Stimulated activated CD4-positive, alpha-beta T cell treated with anti-CD3 and anti-CD28 coated beads, Interleukin-1b, Interleukin-23, amount 100 ng/mL, for 48 hours (primary cell): ENCODE measurements around the gene TOR1AIP1.
"Not testable (repeated sequence)": the region's sequence is repeated elsewhere in the genome, so short reads cannot be mapped to it uniquely, and the experiment has no call there.

Experiments
- DNase-seq: peaks from one replicate; pipeline ENCODE4 v3.0.0-alpha.2; 2020

Gene TOR1AIP1

GRCh38 chr1:179882253-179883039 is at the start of gene TOR1AIP1:
Gene TOR1AIP1, plus strand, starts transcription at chr1:179882285. Its CDS starts 218 bp downstream, at chr1:179882503.
- peak; percentile 98 for DNase-seq

GRCh38 chr1:179836686-179837445 is 45.2 kb upstream of the TOR1AIP1 start:
- DNase-seq, result not testable (repeated sequence)

GRCh38 chr1:179840107-179840506 is 42.0 kb upstream of the TOR1AIP1 start:
- DNase-seq, result no peak

- DNase-seq, result no peak
Measured at GRCh38 chr1:179848233-179848632, 33.9 kb upstream of the TOR1AIP1 start.

- DNase-seq, result no peak
Measured at GRCh38 chr1:179853102-179853501, 29.0 kb upstream of the TOR1AIP1 start.

- DNase-seq, result not testable (repeated sequence)
Measured at GRCh38 chr1:179855831-179856230, 26.3 kb upstream of the TOR1AIP1 start.

- no peak for DNase-seq
Measured at GRCh38 chr1:179856296-179856695, 25.8 kb upstream of the TOR1AIP1 start.

GRCh38 chr1:179857009-179857408 is 25.1 kb upstream of the TOR1AIP1 start:
- DNase-seq, result no peak

GRCh38 chr1:179860652-179861051 is 21.4 kb upstream of the TOR1AIP1 start:
- DNase-seq, result no peak

GRCh38 chr1:179865377-179865776 is 16.7 kb upstream of the TOR1AIP1 start:
- DNase-seq, result no peak

GRCh38 chr1:179866616-179867015 is 15.5 kb upstream of the TOR1AIP1 start:
- no peak for DNase-seq

- no peak for DNase-seq
Measured at GRCh38 chr1:179867493-179868330, 14.4 kb upstream of the TOR1AIP1 start.

- no peak for DNase-seq
Measured at GRCh38 chr1:179870870-179871269, 11.2 kb upstream of the TOR1AIP1 start.

GRCh38 chr1:179871940-179872339 is 10.1 kb upstream of the TOR1AIP1 start:
- DNase-seq, result no peak

GRCh38 chr1:179872558-179872957 is 9.5 kb upstream of the TOR1AIP1 start:
- no peak for DNase-seq

GRCh38 chr1:179873438-179873851 is 8.6 kb upstream of the TOR1AIP1 start:
- DNase-seq, result no peak

- no peak for DNase-seq
Measured at GRCh38 chr1:179875596-179876299, 6.3 kb upstream of the TOR1AIP1 start.

GRCh38 chr1:179876300-179876715 is 5.8 kb upstream of the TOR1AIP1 start:
- DNase-seq, result no peak

GRCh38 chr1:179877586-179878265 is 4.4 kb upstream of the TOR1AIP1 start, which contains the start of gene TOR1AIP2:
Gene TOR1AIP2, minus strand, starts transcription at chr1:179877803. Its CDS starts 25,138 bp downstream, at chr1:179852665.
- DNase-seq, result peak; percentile 91

- no peak for DNase-seq
Measured at GRCh38 chr1:179879797-179880196, 2.3 kb upstream of the TOR1AIP1 start.

GRCh38 chr1:179881642-179882252 is 338 bp upstream of the TOR1AIP1 start:
- no peak for DNase-seq
